ENCODE measurements around the gene AASDHPPT. TPM values are rescaled to one million over a fixed set of nuclear protein-coding genes. Genes with fewer than 3 reads are reported as not detected.
"Not testable (repeated sequence)": the region's sequence is repeated elsewhere in the genome, so short reads cannot be mapped to it uniquely, and the experiment has no call there.

AASDHPPT gene
- polyA plus RNA-seq, 1 donor from 2014 or later, result 322 TPM

DNA sequence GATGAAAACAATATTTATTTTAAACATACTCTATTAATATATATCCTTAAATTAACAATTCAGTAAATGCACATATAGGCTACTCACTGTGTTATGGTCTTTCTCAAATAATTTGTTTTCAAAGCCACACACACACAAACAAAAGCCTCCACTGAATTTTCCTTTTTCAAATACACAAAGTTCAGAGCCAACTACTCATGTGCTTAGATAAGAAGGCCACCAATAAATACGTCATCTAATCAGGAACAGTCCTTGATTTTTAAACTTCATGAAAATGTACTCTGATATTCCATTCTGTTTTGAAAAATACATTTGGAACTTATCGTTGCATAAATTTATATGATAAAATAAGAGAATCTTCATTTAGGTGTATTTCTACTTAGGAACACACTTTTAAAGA is 26.4 kb upstream of the AASDHPPT start:
- peak overlapping the region; percentile 69 for H3K27ac ChIP-seq (ENCODE audit: low read length)
- no peak overlapping the region for H2AFZ ChIP-seq (ENCODE audit: low read depth, low read length)
- no peak overlapping the region for H3K9ac ChIP-seq (ENCODE audit: low read length)
- no peaks in the 10 kb centered on the region for H3K79me2 ChIP-seq (replicated peaks; ENCODE audit: insufficient read depth, low read length)
- H3F3A ChIP-seq (ENCODE audit: insufficient read depth, low read length, poor library complexity, severe bottlenecking), result no peaks in the 10 kb centered on the region
- no peaks in the 10 kb centered on the region for H3K9me3 ChIP-seq (ENCODE audit: low read length)
- no peaks in the 10 kb centered on the region for H4K20me1 ChIP-seq (ENCODE audit: insufficient read depth)
- no peaks in the 10 kb centered on the region for H3K36me3 ChIP-seq (ENCODE audit: insufficient read depth, low read length)
- TF ChIP-seq, protein P1, sequence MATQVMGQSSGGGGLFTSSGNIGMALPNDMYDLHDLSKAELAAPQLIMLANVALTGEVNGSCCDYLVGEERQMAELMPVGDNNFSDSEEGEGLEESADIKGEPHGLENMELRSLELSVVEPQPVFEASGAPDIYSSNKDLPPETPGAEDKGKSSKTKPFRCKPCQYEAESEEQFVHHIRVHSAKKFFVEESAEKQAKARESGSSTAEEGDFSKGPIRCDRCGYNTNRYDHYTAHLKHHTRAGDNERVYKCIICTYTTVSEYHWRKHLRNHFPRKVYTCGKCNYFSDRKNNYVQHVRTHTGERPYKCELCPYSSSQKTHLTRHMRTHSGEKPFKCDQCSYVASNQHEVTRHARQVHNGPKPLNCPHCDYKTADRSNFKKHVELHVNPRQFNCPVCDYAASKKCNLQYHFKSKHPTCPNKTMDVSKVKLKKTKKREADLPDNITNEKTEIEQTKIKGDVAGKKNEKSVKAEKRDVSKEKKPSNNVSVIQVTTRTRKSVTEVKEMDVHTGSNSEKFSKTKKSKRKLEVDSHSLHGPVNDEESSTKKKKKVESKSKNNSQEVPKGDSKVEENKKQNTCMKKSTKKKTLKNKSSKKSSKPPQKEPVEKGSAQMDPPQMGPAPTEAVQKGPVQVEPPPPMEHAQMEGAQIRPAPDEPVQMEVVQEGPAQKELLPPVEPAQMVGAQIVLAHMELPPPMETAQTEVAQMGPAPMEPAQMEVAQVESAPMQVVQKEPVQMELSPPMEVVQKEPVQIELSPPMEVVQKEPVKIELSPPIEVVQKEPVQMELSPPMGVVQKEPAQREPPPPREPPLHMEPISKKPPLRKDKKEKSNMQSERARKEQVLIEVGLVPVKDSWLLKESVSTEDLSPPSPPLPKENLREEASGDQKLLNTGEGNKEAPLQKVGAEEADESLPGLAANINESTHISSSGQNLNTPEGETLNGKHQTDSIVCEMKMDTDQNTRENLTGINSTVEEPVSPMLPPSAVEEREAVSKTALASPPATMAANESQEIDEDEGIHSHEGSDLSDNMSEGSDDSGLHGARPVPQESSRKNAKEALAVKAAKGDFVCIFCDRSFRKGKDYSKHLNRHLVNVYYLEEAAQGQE (IDR thresholded peaks at IDR 0.05; ENCODE audit: borderline replicate concordance), result no peak
- TF ChIP-seq SMC3 (conservative IDR thresholded peaks at IDR 0.05; ENCODE audit: poor library complexity) (no peak), MXI1 (conservative IDR thresholded peaks at IDR 0.05; ENCODE audit: poor library complexity, severe bottlenecking) (no peak), EZH2 (IDR thresholded peaks at IDR 0.05; ENCODE audit: borderline replicate concordance, insufficient read depth, low read length, poor library complexity, severe bottlenecking) (no peak), TAF1 (IDR thresholded peaks at IDR 0.05; ENCODE audit: low read depth) (no peak), RAD21 (conservative IDR thresholded peaks at IDR 0.05) (no peak), POLR2AphosphoS5 (IDR thresholded peaks at IDR 0.05) (no peak), EP300 (conservative IDR thresholded peaks at IDR 0.05; ENCODE audit: poor library complexity, severe bottlenecking) (no peak)
- TF ChIP-seq, protein P2, sequence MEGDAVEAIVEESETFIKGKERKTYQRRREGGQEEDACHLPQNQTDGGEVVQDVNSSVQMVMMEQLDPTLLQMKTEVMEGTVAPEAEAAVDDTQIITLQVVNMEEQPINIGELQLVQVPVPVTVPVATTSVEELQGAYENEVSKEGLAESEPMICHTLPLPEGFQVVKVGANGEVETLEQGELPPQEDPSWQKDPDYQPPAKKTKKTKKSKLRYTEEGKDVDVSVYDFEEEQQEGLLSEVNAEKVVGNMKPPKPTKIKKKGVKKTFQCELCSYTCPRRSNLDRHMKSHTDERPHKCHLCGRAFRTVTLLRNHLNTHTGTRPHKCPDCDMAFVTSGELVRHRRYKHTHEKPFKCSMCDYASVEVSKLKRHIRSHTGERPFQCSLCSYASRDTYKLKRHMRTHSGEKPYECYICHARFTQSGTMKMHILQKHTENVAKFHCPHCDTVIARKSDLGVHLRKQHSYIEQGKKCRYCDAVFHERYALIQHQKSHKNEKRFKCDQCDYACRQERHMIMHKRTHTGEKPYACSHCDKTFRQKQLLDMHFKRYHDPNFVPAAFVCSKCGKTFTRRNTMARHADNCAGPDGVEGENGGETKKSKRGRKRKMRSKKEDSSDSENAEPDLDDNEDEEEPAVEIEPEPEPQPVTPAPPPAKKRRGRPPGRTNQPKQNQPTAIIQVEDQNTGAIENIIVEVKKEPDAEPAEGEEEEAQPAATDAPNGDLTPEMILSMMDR (IDR thresholded peaks at IDR 0.05; ENCODE audit: poor library complexity, severe bottlenecking), result no peak
- H3K27me3 ChIP-seq (ENCODE audit: insufficient read depth, low read depth, low read length), result no peaks in the 10 kb centered on the region
- no peak overlapping the region for H3K4me2 ChIP-seq (ENCODE audit: low read length)
- H3K4me3 ChIP-seq (ENCODE audit: low read length), result no peak overlapping the region
- no peaks in the 10 kb centered on the region for H3K9me2 ChIP-seq (ENCODE audit: insufficient read depth, low read length)

DNA sequence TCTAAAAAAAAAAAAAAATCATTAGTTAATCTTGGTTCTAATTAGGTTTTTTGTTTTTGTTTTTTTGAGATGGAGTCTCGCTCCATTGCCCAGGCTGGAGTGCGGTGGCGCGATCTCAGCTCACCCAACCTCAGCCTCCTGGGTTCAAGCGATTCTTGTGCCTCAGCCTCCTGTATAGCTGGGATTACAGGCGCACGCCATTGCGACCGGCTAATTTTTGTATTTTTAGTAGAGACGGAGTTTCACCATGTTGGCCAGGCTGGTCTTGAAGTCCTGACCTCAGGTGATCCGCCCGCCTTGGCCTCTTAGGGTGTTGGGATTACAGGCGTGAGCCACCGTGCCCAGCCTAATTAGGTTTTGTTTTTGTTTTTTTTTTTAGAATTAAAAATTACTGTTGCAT is 19.1 kb upstream of the AASDHPPT start:
- H2AFZ ChIP-seq (ENCODE audit: low read depth, low read length); H3F3A ChIP-seq (ENCODE audit: insufficient read depth, low read length, poor library complexity, severe bottlenecking); H3K9me2 ChIP-seq (ENCODE audit: insufficient read depth, low read length); H3K27me3 ChIP-seq (ENCODE audit: insufficient read depth, low read depth, low read length); H3K9ac ChIP-seq (ENCODE audit: low read length); H4K20me1 ChIP-seq (ENCODE audit: insufficient read depth); H3K27ac ChIP-seq (ENCODE audit: low read length); H3K36me3 ChIP-seq (ENCODE audit: insufficient read depth, low read length); H3K9me3 ChIP-seq (ENCODE audit: low read length); H3K4me3 ChIP-seq (ENCODE audit: low read length); H3K79me2 ChIP-seq (replicated peaks; ENCODE audit: insufficient read depth, low read length); H3K4me2 ChIP-seq (ENCODE audit: low read length): not testable (repeated sequence)

DNA sequence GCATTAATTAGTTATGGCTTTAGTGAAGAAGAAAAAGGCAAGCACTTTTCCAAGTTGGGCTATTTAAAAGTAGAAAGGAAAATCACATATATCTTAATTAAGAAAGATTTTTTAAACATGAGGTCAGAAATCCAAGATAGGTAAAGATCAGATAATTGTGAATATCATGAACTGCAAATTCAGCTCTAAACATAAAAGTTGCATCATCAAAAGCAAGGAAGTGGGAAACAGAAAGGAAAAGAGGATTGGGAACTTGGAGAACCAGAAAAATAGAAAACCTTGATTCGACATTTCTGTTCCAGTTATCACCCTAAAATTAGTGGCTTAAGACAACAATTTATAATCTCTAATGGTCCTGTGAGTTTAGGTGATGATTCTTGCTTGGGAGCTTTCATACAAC is 17.8 kb upstream of the AASDHPPT start:
- H3K27ac ChIP-seq (ENCODE audit: low read length), result no peak overlapping the region
- no peaks in the 10 kb centered on the region for H3K27me3 ChIP-seq (ENCODE audit: insufficient read depth, low read depth, low read length)
- H3K36me3 ChIP-seq (ENCODE audit: insufficient read depth, low read length), result no peaks in the 10 kb centered on the region
- H3K9ac ChIP-seq (ENCODE audit: low read length), result no peak overlapping the region
- no peak overlapping the region for H2AFZ ChIP-seq (ENCODE audit: low read depth, low read length)
- TF ChIP-seq, protein P1 (IDR thresholded peaks at IDR 0.05; ENCODE audit: borderline replicate concordance), result no peak
- TF ChIP-seq TAF1 (IDR thresholded peaks at IDR 0.05; ENCODE audit: low read depth) (no peak), EZH2 (IDR thresholded peaks at IDR 0.05; ENCODE audit: borderline replicate concordance, insufficient read depth, low read length, poor library complexity, severe bottlenecking) (no peak)
- no peaks in the 10 kb centered on the region for H3F3A ChIP-seq (ENCODE audit: insufficient read depth, low read length, poor library complexity, severe bottlenecking)
- no peak overlapping the region for H3K4me3 ChIP-seq (ENCODE audit: low read length)
- no peaks in the 10 kb centered on the region for H3K9me2 ChIP-seq (ENCODE audit: insufficient read depth, low read length)
- H4K20me1 ChIP-seq (ENCODE audit: insufficient read depth), result no peaks in the 10 kb centered on the region
- H3K4me2 ChIP-seq (ENCODE audit: low read length), result no peak overlapping the region
- no peaks in the 10 kb centered on the region for H3K79me2 ChIP-seq (replicated peaks; ENCODE audit: insufficient read depth, low read length)
- no peaks in the 10 kb centered on the region for H3K9me3 ChIP-seq (ENCODE audit: low read length)

Data from neural cell (in vitro differentiated cells).